Measurements from ENCODE around the gene SUB1. TPM values are rescaled to one million over a fixed set of nuclear protein-coding genes. Genes with fewer than 3 reads are reported as not detected.
"Not testable (repeated sequence)": the region's sequence is repeated elsewhere in the genome, so short reads cannot be mapped to it uniquely, and the experiment has no call there.

SUB1 gene
- total and polyA plus RNA-seq, 4 donors = 126 to 234 (median 155) TPM

DNA sequence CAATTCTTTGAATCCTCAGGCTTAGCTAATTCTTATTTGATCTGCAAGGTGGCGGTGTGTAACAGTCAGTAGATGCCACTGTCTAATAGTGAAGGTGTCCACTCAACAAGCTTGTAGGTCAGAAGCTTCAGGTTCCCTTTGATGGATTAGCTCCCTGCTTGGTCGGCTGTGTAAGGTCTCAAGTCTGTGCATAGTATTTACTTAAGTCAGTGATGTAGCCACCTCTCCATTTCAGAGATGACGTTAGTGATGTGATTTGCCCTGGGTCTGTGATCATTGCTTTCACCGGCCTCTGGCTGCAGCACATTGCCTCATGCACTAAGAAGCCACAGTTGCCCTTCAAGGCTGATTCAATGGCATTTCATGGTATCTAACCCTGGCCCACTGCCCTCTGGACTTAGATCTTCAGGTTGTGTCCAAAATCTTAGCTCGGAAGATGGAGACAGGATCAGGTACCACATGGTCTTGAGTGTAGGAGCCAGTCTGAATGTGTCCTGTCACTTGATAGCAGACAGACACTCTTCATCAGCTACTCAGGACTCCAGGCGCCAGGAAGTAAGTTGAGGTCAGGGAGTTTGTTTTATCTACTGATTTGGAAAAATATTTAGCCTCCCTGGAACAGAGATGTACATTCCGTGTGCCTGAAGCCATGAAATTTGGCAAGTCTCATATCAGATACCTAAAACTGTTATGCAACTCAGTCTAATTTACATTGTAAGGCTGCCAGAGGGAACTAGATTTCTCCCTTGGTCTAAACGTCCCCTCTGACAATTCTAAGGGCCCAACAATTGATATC, 42.9 kb downstream of the SUB1 start:
- no peak for DNase-seq
- no peak overlapping the region for H3K4me3 ChIP-seq
- no peaks in the 10 kb centered on the region for H3K27me3 ChIP-seq (ENCODE audit: control insufficient read depth in 3 of 3, insufficient read depth in 3 of 3, low read length in 2 of 3)
- ATAC-seq (ENCODE audit: insufficient read depth, low FRiP score) = no peak
- H3K9me3 ChIP-seq (ENCODE audit: control insufficient read depth in 4 of 4, insufficient read depth in 3 of 4, low read length in 3 of 4) = peaks cover 0 to 2% (median 0%) of the 10 kb centered on the region in 4 donors
- no peak overlapping the region for H3K27ac ChIP-seq (ENCODE audit: low read depth in 1 of 2, low read length in 1 of 2)
- no peak overlapping the region for H3K9ac ChIP-seq (ENCODE audit: insufficient read depth in 1 of 2, low read length in 2 of 2)
- TF ChIP-seq CTCF (IDR thresholded peaks at IDR 0.05; ENCODE audit: control extremely low read depth, extremely low read depth) = no peak
- H3K36me3 ChIP-seq (ENCODE audit: control insufficient read depth in 4 of 4, insufficient read depth in 4 of 4, low read length in 4 of 4) = no peaks in the 10 kb centered on the region
- peaks cover 0 to 4% (median 0%) of the 10 kb centered on the region in 5 donors for H3K4me1 ChIP-seq (ENCODE audit: control insufficient read depth in 5 of 5, insufficient read depth in 5 of 5, low read length in 5 of 5)
- WGBS, 2 donors = 59 to 75% methylated on average over 8 of the region's 8 CpGs

GRCh38 chr5:32630867-32631491, 45.6 kb downstream of the SUB1 start:
- no peaks in the 10 kb centered on the region for H3K36me3 ChIP-seq (ENCODE audit: control insufficient read depth in 4 of 4, insufficient read depth in 4 of 4, low read length in 4 of 4)
- no peak overlapping the region for H3K4me3 ChIP-seq
- 79 to 88% methylated on average over 5 of the region's 5 CpGs for WGBS, 2 donors
- peaks cover 0 to under 1% (median 0%) of the 10 kb centered on the region in 4 donors for H3K9me3 ChIP-seq (ENCODE audit: control insufficient read depth in 4 of 4, insufficient read depth in 3 of 4, low read length in 3 of 4)
- no peak overlapping the region for H3K27ac ChIP-seq (ENCODE audit: low read depth in 1 of 2, low read length in 1 of 2)
- no peak for DNase-seq
- H3K9ac ChIP-seq (ENCODE audit: insufficient read depth in 1 of 2, low read length in 2 of 2) = no peak overlapping the region
- no peaks in the 10 kb centered on the region for H3K27me3 ChIP-seq (ENCODE audit: control insufficient read depth in 3 of 3, insufficient read depth in 3 of 3, low read length in 2 of 3)
- no peak for ATAC-seq (ENCODE audit: insufficient read depth, low FRiP score)
- no peak for TF ChIP-seq CTCF (IDR thresholded peaks at IDR 0.05; ENCODE audit: control extremely low read depth, extremely low read depth)
- peaks cover 0 to 4% (median 0%) of the 10 kb centered on the region in 5 donors for H3K4me1 ChIP-seq (ENCODE audit: control insufficient read depth in 5 of 5, insufficient read depth in 5 of 5, low read length in 5 of 5)

- DNase-seq; H3K4me3 ChIP-seq; H3K9me3 ChIP-seq (ENCODE audit: control insufficient read depth in 4 of 4, insufficient read depth in 3 of 4, low read length in 3 of 4); H3K9ac ChIP-seq (ENCODE audit: insufficient read depth in 1 of 2, low read length in 2 of 2); H3K36me3 ChIP-seq (ENCODE audit: control insufficient read depth in 4 of 4, insufficient read depth in 4 of 4, low read length in 4 of 4); H3K4me1 ChIP-seq (ENCODE audit: control insufficient read depth in 5 of 5, insufficient read depth in 5 of 5, low read length in 5 of 5); H3K27ac ChIP-seq (ENCODE audit: low read depth in 1 of 2, low read length in 1 of 2); ATAC-seq (ENCODE audit: insufficient read depth, low FRiP score); H3K27me3 ChIP-seq (ENCODE audit: control insufficient read depth in 3 of 3, insufficient read depth in 3 of 3, low read length in 2 of 3): not testable (repeated sequence)
- WGBS, 2 donors = 93 to 98% methylated on average over 8 of the region's 8 CpGs
Observed at GRCh38 chr5:32633017-32633416, 47.7 kb downstream of the SUB1 start.

DNA sequence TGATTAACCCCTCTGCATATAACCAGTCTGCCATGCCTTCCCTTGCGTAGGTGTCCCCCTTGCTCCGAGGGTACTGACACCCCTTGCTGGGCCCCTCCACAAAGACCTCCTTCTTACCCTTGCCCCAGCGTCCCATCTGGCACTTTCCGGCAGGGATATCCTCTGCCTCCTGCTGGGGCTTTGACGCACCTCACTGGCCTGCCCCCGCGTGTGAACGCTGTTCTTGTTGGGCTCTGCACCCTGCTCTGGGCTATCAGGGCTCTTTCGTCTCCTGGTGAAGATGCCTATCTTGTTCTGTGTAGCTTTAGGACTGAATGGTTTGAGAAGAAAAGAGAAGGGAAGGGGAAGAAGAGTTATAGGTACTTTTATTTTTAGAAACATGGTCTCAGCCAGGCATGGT, 53.0 kb downstream of the SUB1 start:
- no peak overlapping the region for H3K27ac ChIP-seq (ENCODE audit: low read depth in 1 of 2, low read length in 1 of 2)
- no peaks in the 10 kb centered on the region for H3K36me3 ChIP-seq (ENCODE audit: control insufficient read depth in 4 of 4, insufficient read depth in 4 of 4, low read length in 4 of 4)
- H3K9ac ChIP-seq (ENCODE audit: insufficient read depth in 1 of 2, low read length in 2 of 2) = no peak overlapping the region
- DNase-seq = no peak
- no peak for TF ChIP-seq CTCF (IDR thresholded peaks at IDR 0.05; ENCODE audit: control extremely low read depth, extremely low read depth)
- ATAC-seq (ENCODE audit: insufficient read depth, low FRiP score) = no peak
- no peaks in the 10 kb centered on the region for H3K27me3 ChIP-seq (ENCODE audit: control insufficient read depth in 3 of 3, insufficient read depth in 3 of 3, low read length in 2 of 3)
- no peaks in the 10 kb centered on the region for H3K4me1 ChIP-seq (ENCODE audit: control insufficient read depth in 5 of 5, insufficient read depth in 5 of 5, low read length in 5 of 5)
- peaks cover 0 to 2% (median 0%) of the 10 kb centered on the region in 4 donors for H3K9me3 ChIP-seq (ENCODE audit: control insufficient read depth in 4 of 4, insufficient read depth in 3 of 4, low read length in 3 of 4)
- H3K4me3 ChIP-seq = no peak overlapping the region
- 94 to 96% methylated on average over 9 of the region's 9 CpGs for WGBS, 2 donors

Measured in lung (tissue), 12 donors.